ENCODE data around the gene SERPINA5.
"Not testable (repeated sequence)": the region's sequence is repeated elsewhere in the genome, so short reads cannot be mapped to it uniquely, and the experiment has no call there.

The SERPINA5 gene

GRCh38 chr14:94574336-94574735 lies 6.9 kb upstream of the SERPINA5 start:
- TF ChIP-seq CTCF (IDR thresholded peaks at IDR 0.05; ENCODE audit: extremely low read depth, insufficient read depth, missing control alignments): no peak
- DNase-seq (ENCODE audit: low spot score): no peak
- in situ Hi-C loops (cut with MboI; ENCODE audit: low pct_unique_long_range_greater_than_20kb, low sequenced_read_pairs, unreplicated experiment): no loop called here

GRCh38 chr14:94575730-94576585 lies 5.3 kb upstream of the SERPINA5 start:
- no peak for DNase-seq (ENCODE audit: low spot score)
- TF ChIP-seq CTCF (IDR thresholded peaks at IDR 0.05; ENCODE audit: extremely low read depth, insufficient read depth, missing control alignments): no peak
- in situ Hi-C loops (cut with MboI; ENCODE audit: low pct_unique_long_range_greater_than_20kb, low sequenced_read_pairs, unreplicated experiment): no loop called here

- DNase-seq (ENCODE audit: low spot score); in situ Hi-C loops (cut with MboI; ENCODE audit: low pct_unique_long_range_greater_than_20kb, low sequenced_read_pairs, unreplicated experiment): not testable (repeated sequence)
Measured at GRCh38 chr14:94577472-94577871, 3.8 kb upstream of the SERPINA5 start.

GRCh38 chr14:94578712-94579111 lies 2.5 kb upstream of the SERPINA5 start:
- no peak for DNase-seq (ENCODE audit: low spot score)
- in situ Hi-C loops (cut with MboI; ENCODE audit: low pct_unique_long_range_greater_than_20kb, low sequenced_read_pairs, unreplicated experiment): no loop called here
- TF ChIP-seq CTCF (IDR thresholded peaks at IDR 0.05; ENCODE audit: extremely low read depth, insufficient read depth, missing control alignments): no peak

- DNase-seq (ENCODE audit: low spot score): no peak
- in situ Hi-C loops (cut with MboI; ENCODE audit: low pct_unique_long_range_greater_than_20kb, low sequenced_read_pairs, unreplicated experiment): no loop called here
- TF ChIP-seq CTCF (IDR thresholded peaks at IDR 0.05; ENCODE audit: extremely low read depth, insufficient read depth, missing control alignments): no peak
Measured at GRCh38 chr14:94582199-94582750, 1.0 kb downstream of the SERPINA5 start.

GRCh38 chr14:94582851-94583250 lies 1.6 kb downstream of the SERPINA5 start:
- no peak for DNase-seq (ENCODE audit: low spot score)
- in situ Hi-C loops (cut with MboI; ENCODE audit: low pct_unique_long_range_greater_than_20kb, low sequenced_read_pairs, unreplicated experiment): no loop called here
- no peak for TF ChIP-seq CTCF (IDR thresholded peaks at IDR 0.05; ENCODE audit: extremely low read depth, insufficient read depth, missing control alignments)

GRCh38 chr14:94583557-94583956 lies 2.3 kb downstream of the SERPINA5 start:
- no peak for DNase-seq (ENCODE audit: low spot score)
- TF ChIP-seq CTCF (IDR thresholded peaks at IDR 0.05; ENCODE audit: extremely low read depth, insufficient read depth, missing control alignments): no peak
- in situ Hi-C loops (cut with MboI; ENCODE audit: low pct_unique_long_range_greater_than_20kb, low sequenced_read_pairs, unreplicated experiment): no loop called here

Measured in GM13977 (cell line).